ENCODE results near the gene ELL. TPM values are rescaled to one million over a fixed set of nuclear protein-coding genes. Genes with fewer than 3 reads are reported as not detected.

The ELL gene
- total and polyA plus RNA-seq, 2 donors, result 6.8 to 14.3 TPM

GRCh38 chr19:18421371-18421959 is 100.4 kb downstream of the ELL start:
- H3K27ac ChIP-seq (ENCODE audit: low read depth in 1 of 2, low read length in 1 of 2), result no peak overlapping the region
- H3K36me3 ChIP-seq (ENCODE audit: control insufficient read depth in 2 of 2, insufficient read depth in 2 of 2, low read length in 1 of 2), result no peaks in the 10 kb centered on the region
- H3K9me3 ChIP-seq (ENCODE audit: control insufficient read depth in 2 of 2, insufficient read depth in 1 of 2, low read length in 1 of 2), result peaks cover 0 to 7% of the 10 kb centered on the region in 2 donors
- peaks cover 22 to 31% of the 10 kb centered on the region in 2 donors for H3K27me3 ChIP-seq (ENCODE audit: control insufficient read depth in 2 of 2, insufficient read depth in 1 of 2, low read length in 1 of 2)
- no peak overlapping the region for H3K4me3 ChIP-seq (ENCODE audit: low read length in 2 of 2)
- peaks cover 44 to 91% of the 10 kb centered on the region in 2 donors for H3K4me1 ChIP-seq (ENCODE audit: control insufficient read depth in 2 of 2, insufficient read depth in 2 of 2, low read length in 2 of 2)
- WGBS, result 95% methylated on average over 12 of the region's 12 CpGs
- DNase-seq (ENCODE audit: low read depth in 6 of 9, low spot score in 9 of 9), result no peak

GRCh38 chr19:18420930-18421329 is 100.9 kb downstream of the ELL start:
- no peak overlapping the region for H3K27ac ChIP-seq (ENCODE audit: low read depth in 1 of 2, low read length in 1 of 2)
- no peak for DNase-seq (ENCODE audit: low read depth in 6 of 9, low spot score in 9 of 9)
- peaks cover 0 to 8% of the 10 kb centered on the region in 2 donors for H3K9me3 ChIP-seq (ENCODE audit: control insufficient read depth in 2 of 2, insufficient read depth in 1 of 2, low read length in 1 of 2)
- 89% methylated on average over 2 of the region's 2 CpGs for WGBS
- H3K27me3 ChIP-seq (ENCODE audit: control insufficient read depth in 2 of 2, insufficient read depth in 1 of 2, low read length in 1 of 2), result peaks cover 22 to 37% of the 10 kb centered on the region in 2 donors
- H3K36me3 ChIP-seq (ENCODE audit: control insufficient read depth in 2 of 2, insufficient read depth in 2 of 2, low read length in 1 of 2), result no peaks in the 10 kb centered on the region
- no peak overlapping the region for H3K4me3 ChIP-seq (ENCODE audit: low read length in 2 of 2)
- peaks cover 44 to 92% of the 10 kb centered on the region in 2 donors for H3K4me1 ChIP-seq (ENCODE audit: control insufficient read depth in 2 of 2, insufficient read depth in 2 of 2, low read length in 2 of 2)

GRCh38 chr19:18419699-18420460 is 102.0 kb downstream of the ELL start:
- H3K4me1 ChIP-seq (ENCODE audit: control insufficient read depth in 2 of 2, insufficient read depth in 2 of 2, low read length in 2 of 2), result peaks cover 47 to 92% of the 10 kb centered on the region in 2 donors
- WGBS, result 1% methylated on average over 97 of the region's 97 CpGs
- DNase-seq (ENCODE audit: low read depth in 6 of 9, low spot score in 9 of 9), result peak in 1 of 9 donors; percentile 66
- H3K27me3 ChIP-seq (ENCODE audit: control insufficient read depth in 2 of 2, insufficient read depth in 1 of 2, low read length in 1 of 2), result peaks cover 22 to 47% of the 10 kb centered on the region in 2 donors
- H3K9me3 ChIP-seq (ENCODE audit: control insufficient read depth in 2 of 2, insufficient read depth in 1 of 2, low read length in 1 of 2), result peaks cover 0 to 8% of the 10 kb centered on the region in 2 donors
- no peaks in the 10 kb centered on the region for H3K36me3 ChIP-seq (ENCODE audit: control insufficient read depth in 2 of 2, insufficient read depth in 2 of 2, low read length in 1 of 2)
- peak overlapping the region; percentile 53 to 66 for H3K4me3 ChIP-seq (ENCODE audit: low read length in 2 of 2)
- H3K27ac ChIP-seq (ENCODE audit: low read depth in 1 of 2, low read length in 1 of 2), result no peak overlapping the region

DNA sequence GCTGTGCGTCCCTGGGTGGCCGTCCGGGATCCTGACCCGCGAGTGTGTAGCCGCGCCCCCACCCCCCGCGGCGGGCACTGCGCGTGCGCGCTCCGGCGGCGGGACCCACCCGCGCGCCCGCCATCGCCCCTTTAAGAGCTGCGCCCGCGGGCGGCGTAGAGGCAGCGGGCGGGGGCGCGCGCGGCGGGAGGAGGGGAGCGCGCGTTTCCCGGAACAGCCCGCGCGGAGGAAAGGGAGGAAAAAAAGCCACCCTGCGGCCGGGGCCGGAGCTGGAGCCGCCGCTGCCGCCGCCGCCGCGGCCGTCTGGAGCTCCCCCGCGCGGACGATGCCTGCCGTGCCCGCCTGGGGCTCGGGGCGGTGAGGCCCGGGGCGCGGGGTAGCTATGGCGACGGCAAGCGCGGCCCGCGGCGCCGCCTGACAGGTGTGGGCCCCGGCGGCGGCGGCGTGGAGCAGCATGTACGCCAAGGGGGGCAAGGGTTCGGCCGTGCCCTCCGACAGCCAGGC is 102.6 kb downstream of the ELL start, which contains the start of gene SSBP4:
Gene SSBP4, plus strand, starts transcription at position 204 of the 504 bp plus-strand sequence. Its CDS starts 251 bp downstream, at position 455.
- under 1% methylated on average over 80 of the region's 80 CpGs for WGBS
- peak in 2 of 9 donors; percentile 67 to 85 for DNase-seq (ENCODE audit: low read depth in 6 of 9, low spot score in 9 of 9)
- Histone ChIP-seq H3K27ac (ENCODE audit: low read depth in 1 of 2, low read length in 1 of 2) (peak within 1 kb of the TSS; percentile 25 to 75), H3K9me3 (ENCODE audit: control insufficient read depth in 2 of 2, insufficient read depth in 1 of 2, low read length in 1 of 2) (peaks cover 0 to 8% of the 10 kb centered on the region in 2 donors), H3K27me3 (ENCODE audit: control insufficient read depth in 2 of 2, insufficient read depth in 1 of 2, low read length in 1 of 2) (peaks cover 22 to 53% of the 10 kb centered on the region in 2 donors), H3K36me3 (ENCODE audit: control insufficient read depth in 2 of 2, insufficient read depth in 2 of 2, low read length in 1 of 2) (no peaks in the 10 kb centered on the region), H3K4me1 (ENCODE audit: control insufficient read depth in 2 of 2, insufficient read depth in 2 of 2, low read length in 2 of 2) (peaks cover 50 to 93% of the 10 kb centered on the region in 2 donors), H3K4me3 (ENCODE audit: low read length in 2 of 2) (peak within 1 kb of the TSS; percentile 53 to 66)

GRCh38 chr19:18418483-18419194 is 103.2 kb downstream of the ELL start:
- Histone ChIP-seq H3K27ac (ENCODE audit: low read depth in 1 of 2, low read length in 1 of 2) (peak overlapping the region; percentile 20 to 75), H3K9me3 (ENCODE audit: control insufficient read depth in 2 of 2, insufficient read depth in 1 of 2, low read length in 1 of 2) (peaks cover 0 to 8% of the 10 kb centered on the region in 2 donors), H3K27me3 (ENCODE audit: control insufficient read depth in 2 of 2, insufficient read depth in 1 of 2, low read length in 1 of 2) (peaks cover 22 to 53% of the 10 kb centered on the region in 2 donors), H3K36me3 (ENCODE audit: control insufficient read depth in 2 of 2, insufficient read depth in 2 of 2, low read length in 1 of 2) (no peaks in the 10 kb centered on the region), H3K4me3 (ENCODE audit: low read length in 2 of 2) (peak overlapping the region; percentile 29 to 66), H3K4me1 (ENCODE audit: control insufficient read depth in 2 of 2, insufficient read depth in 2 of 2, low read length in 2 of 2) (peaks cover 50 to 92% of the 10 kb centered on the region in 2 donors)
- whole genome bisulfite sequencing, result 33% methylated on average over 39 of the region's 39 CpGs
- DNase-seq (ENCODE audit: low read depth in 6 of 9, low spot score in 9 of 9), result no peak

- DNase-seq (ENCODE audit: low read depth in 6 of 9, low spot score in 9 of 9), result no peak
- Histone ChIP-seq H3K27ac (ENCODE audit: low read depth in 1 of 2, low read length in 1 of 2) (peak overlapping the region in 1 of 2 donors; percentile 36), H3K9me3 (ENCODE audit: control insufficient read depth in 2 of 2, insufficient read depth in 1 of 2, low read length in 1 of 2) (peaks cover 0 to 8% of the 10 kb centered on the region in 2 donors), H3K36me3 (ENCODE audit: control insufficient read depth in 2 of 2, insufficient read depth in 2 of 2, low read length in 1 of 2) (no peaks in the 10 kb centered on the region), H3K4me3 (ENCODE audit: low read length in 2 of 2) (no peak overlapping the region), H3K27me3 (ENCODE audit: control insufficient read depth in 2 of 2, insufficient read depth in 1 of 2, low read length in 1 of 2) (peaks cover 22 to 53% of the 10 kb centered on the region in 2 donors), H3K4me1 (ENCODE audit: control insufficient read depth in 2 of 2, insufficient read depth in 2 of 2, low read length in 2 of 2) (peaks cover 50 to 86% of the 10 kb centered on the region in 2 donors)
- 13% methylated on average over 30 of the region's 30 CpGs for WGBS
These were observed 103.8 kb downstream of the ELL start for GRCh38 chr19:18418029-18418482.

GRCh38 chr19:18417250-18418028 is 104.4 kb downstream of the ELL start:
- H3K27ac ChIP-seq (ENCODE audit: low read depth in 1 of 2, low read length in 1 of 2), result peak overlapping the region; percentile 75 to 82
- peak in 1 of 9 donors; percentile 53 for DNase-seq (ENCODE audit: low read depth in 6 of 9, low spot score in 9 of 9)
- peaks cover 44 to 80% of the 10 kb centered on the region in 2 donors for H3K4me1 ChIP-seq (ENCODE audit: control insufficient read depth in 2 of 2, insufficient read depth in 2 of 2, low read length in 2 of 2)
- H3K4me3 ChIP-seq (ENCODE audit: low read length in 2 of 2), result peak overlapping the region in 1 of 2 donors; percentile 38
- H3K27me3 ChIP-seq (ENCODE audit: control insufficient read depth in 2 of 2, insufficient read depth in 1 of 2, low read length in 1 of 2), result peaks cover 22 to 53% of the 10 kb centered on the region in 2 donors
- no peaks in the 10 kb centered on the region for H3K36me3 ChIP-seq (ENCODE audit: control insufficient read depth in 2 of 2, insufficient read depth in 2 of 2, low read length in 1 of 2)
- 1% methylated on average over 53 of the region's 53 CpGs for WGBS
- peaks cover 0 to 8% of the 10 kb centered on the region in 2 donors for H3K9me3 ChIP-seq (ENCODE audit: control insufficient read depth in 2 of 2, insufficient read depth in 1 of 2, low read length in 1 of 2)

DNA sequence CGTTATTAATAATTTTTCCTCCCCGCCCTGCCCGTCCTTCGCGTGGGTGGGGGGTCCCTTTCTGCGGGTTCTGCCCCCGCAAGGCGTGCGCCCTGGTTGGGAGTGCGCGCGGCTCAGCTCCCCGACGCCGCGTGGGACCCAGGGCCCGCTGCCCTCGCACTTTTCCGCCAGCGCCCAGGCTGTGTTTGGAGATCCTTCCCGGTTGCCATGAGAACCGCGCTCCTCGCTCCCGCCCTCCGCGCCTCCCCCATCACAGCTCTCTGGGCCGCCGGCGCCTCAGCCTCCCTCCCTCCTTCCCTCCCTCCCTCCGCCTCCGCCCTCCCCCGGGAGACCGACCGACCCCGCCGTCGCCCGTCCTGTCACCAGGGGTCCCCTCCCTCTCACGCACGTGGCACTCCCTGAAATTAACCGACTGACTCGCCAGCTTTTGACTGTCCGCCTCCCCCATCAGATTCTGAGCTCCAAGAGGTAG is 105.1 kb downstream of the ELL start:
- Histone ChIP-seq H3K4me3 (ENCODE audit: low read length in 2 of 2) (peak overlapping the region in 1 of 2 donors; percentile 38), H3K27me3 (ENCODE audit: control insufficient read depth in 2 of 2, insufficient read depth in 1 of 2, low read length in 1 of 2) (peaks cover 22 to 53% of the 10 kb centered on the region in 2 donors), H3K36me3 (ENCODE audit: control insufficient read depth in 2 of 2, insufficient read depth in 2 of 2, low read length in 1 of 2) (no peaks in the 10 kb centered on the region), H3K27ac (ENCODE audit: low read depth in 1 of 2, low read length in 1 of 2) (peak overlapping the region; percentile 75 to 86), H3K4me1 (ENCODE audit: control insufficient read depth in 2 of 2, insufficient read depth in 2 of 2, low read length in 2 of 2) (peaks cover 40 to 74% of the 10 kb centered on the region in 2 donors), H3K9me3 (ENCODE audit: control insufficient read depth in 2 of 2, insufficient read depth in 1 of 2, low read length in 1 of 2) (peaks cover 0 to 8% of the 10 kb centered on the region in 2 donors)
- 2% methylated on average over 44 of the region's 44 CpGs for WGBS
- peak in 1 of 9 donors; percentile 67 for DNase-seq (ENCODE audit: low read depth in 6 of 9, low spot score in 9 of 9)
